ENCODE results near the gene KRT14. TPM values are rescaled to one million over a fixed set of nuclear protein-coding genes. Genes with fewer than 3 reads are reported as not detected.

KRT14 gene
- total RNA-seq, 3 donors from 2014 or later: 0.80 to 692 (median 388) TPM

- H3K4me3 ChIP-seq: no peak overlapping the region
- no peaks in the 10 kb centered on the region for H3K36me3 ChIP-seq
- no peak overlapping the region for H3K27ac ChIP-seq
- no peak for DNase-seq (ENCODE audit: low spot score in 2 of 2)
- H3K27me3 ChIP-seq: no peaks in the 10 kb centered on the region
- TF ChIP-seq POLR2AphosphoS5 (IDR thresholded peaks at IDR 0.05) (no peak), CTCF (IDR thresholded peaks at IDR 0.05) (no peak)
- intact Hi-C loops (cut with DNase I; ENCODE audit: low total_unique reads): loop anchor here (10.0 kb wide), 1 partner anchor 82 kb away; no protein-coding TSS in a partner anchor
- H3K9me3 ChIP-seq: no peaks in the 10 kb centered on the region
- H3K4me1 ChIP-seq: peaks cover 10 to 11% of the 10 kb centered on the region in 2 donors
Observed at GRCh38 chr17:41553176-41553575, 33.5 kb downstream of the KRT14 start.

- no peak for DNase-seq (ENCODE audit: low spot score in 2 of 2)
- Histone ChIP-seq H3K36me3 (no peaks in the 10 kb centered on the region), H3K27ac (no peak overlapping the region), H3K4me3 (no peak overlapping the region), H3K9me3 (no peaks in the 10 kb centered on the region), H3K4me1 (peaks cover 12% of the 10 kb centered on the region in 2 donors), H3K27me3 (no peaks in the 10 kb centered on the region)
- intact Hi-C loops (cut with DNase I; ENCODE audit: low total_unique reads): loop anchor here (10.0 kb wide), 1 partner anchor 82 kb away; no protein-coding TSS in a partner anchor
- TF ChIP-seq POLR2AphosphoS5 (IDR thresholded peaks at IDR 0.05) (no peak), POLR2A (IDR thresholded peaks at IDR 0.05) (no peak), CTCF (IDR thresholded peaks at IDR 0.05) (no peak)
Observed at GRCh38 chr17:41552455-41552854, 34.2 kb downstream of the KRT14 start.

GRCh38 chr17:41551365-41551764 is 35.3 kb downstream of the KRT14 start:
- no peaks in the 10 kb centered on the region for H3K36me3 ChIP-seq
- intact Hi-C loops (cut with DNase I; ENCODE audit: low total_unique reads): loop anchor here (10.0 kb wide), 1 partner anchor 83 kb away; no protein-coding TSS in a partner anchor

GRCh38 chr17:41549596-41550039 is 37.1 kb downstream of the KRT14 start:
- Histone ChIP-seq H3K4me1 (peaks cover 12% of the 10 kb centered on the region in 2 donors), H3K27ac (peak overlapping the region; percentile 78 to 94), H3K9me3 (no peaks in the 10 kb centered on the region), H3K27me3 (no peaks in the 10 kb centered on the region), H3K4me3 (no peak overlapping the region), H3K36me3 (no peaks in the 10 kb centered on the region)
- DNase-seq (ENCODE audit: low spot score in 2 of 2): no peak
- TF ChIP-seq POLR2AphosphoS5 (IDR thresholded peaks at IDR 0.05): no peak
- TF ChIP-seq POLR2A (IDR thresholded peaks at IDR 0.05): no peak
- TF ChIP-seq CTCF (IDR thresholded peaks at IDR 0.05): no peak
- intact Hi-C loops (cut with DNase I; ENCODE audit: low total_unique reads): loop anchor here (10.0 kb wide), 2 partner anchors 85 to 105 kb away; no protein-coding TSS in a partner anchor

More at GRCh38 chr17:41551365-41551764, 35.3 kb downstream of the KRT14 start:
- no peaks in the 10 kb centered on the region for H3K9me3 ChIP-seq
- DNase-seq (ENCODE audit: low spot score in 2 of 2): no peak
- H3K27me3 ChIP-seq: no peaks in the 10 kb centered on the region
- TF ChIP-seq CTCF (IDR thresholded peaks at IDR 0.05): no peak
- no peak for TF ChIP-seq POLR2AphosphoS5 (IDR thresholded peaks at IDR 0.05)
- no peak for TF ChIP-seq POLR2A (IDR thresholded peaks at IDR 0.05)
- peaks cover 12% of the 10 kb centered on the region in 2 donors for H3K4me1 ChIP-seq
- H3K4me3 ChIP-seq: no peak overlapping the region
- H3K27ac ChIP-seq: no peak overlapping the region

GRCh38 chr17:41548844-41549595 is 37.7 kb downstream of the KRT14 start:
- intact Hi-C loops (cut with DNase I; ENCODE audit: low total_unique reads): loop anchor here (10.0 kb wide), 1 partner anchor 106 kb away; no protein-coding TSS in a partner anchor
- TF ChIP-seq CTCF (IDR thresholded peaks at IDR 0.05) (peak; percentile 82 to 95 (median 85)), POLR2A (IDR thresholded peaks at IDR 0.05) (no peak), POLR2AphosphoS5 (IDR thresholded peaks at IDR 0.05) (peak in 2 of 3 donors; percentile 8 to 64)
- no peaks in the 10 kb centered on the region for H3K27me3 ChIP-seq
- H3K9me3 ChIP-seq: no peaks in the 10 kb centered on the region
- H3K27ac ChIP-seq: peak overlapping the region; percentile 78 to 94
- H3K4me3 ChIP-seq: peak overlapping the region; percentile 10 to 60 (median 40)
- no peaks in the 10 kb centered on the region for H3K36me3 ChIP-seq
- H3K4me1 ChIP-seq: peaks cover 12% of the 10 kb centered on the region in 2 donors
- peak; percentile 88 to 93 for DNase-seq (ENCODE audit: low spot score in 2 of 2)
